ENCODE data around the gene HIVEP1.

GRCh38 chr6:11992086-11992485 is 20.0 kb upstream of the HIVEP1 start:
- TF ChIP-seq CTCF (conservative IDR thresholded peaks at IDR 0.05; ENCODE audit: low read length) (no peak), EZH2phosphoT487 (IDR thresholded peaks at IDR 0.05; ENCODE audit: borderline replicate concordance, low read depth, low read length) (no peak)
